Activated CD8-positive, alpha-beta memory T cell treated with anti-CD3 and anti-CD28 coated beads, Interleukin-2, amount 50 U/mL, for 24 hours (primary cell): ENCODE measurements around the gene BTD.
"Not testable (repeated sequence)": the region's sequence is repeated elsewhere in the genome, so short reads cannot be mapped to it uniquely, and the experiment has no call there.

Experiments
- DNase-seq: peaks from one replicate; pipeline ENCODE4 v3.0.0-alpha.2; 2020; ENCODE audit errors: extremely low read depth

The BTD gene

GRCh38 chr3:15602816-15603215 lies 1.3 kb downstream of the BTD start:
- not testable (repeated sequence) for DNase-seq

GRCh38 chr3:15604584-15604983 lies 3.0 kb downstream of the BTD start:
- DNase-seq: not testable (repeated sequence)

- no peak for DNase-seq
These were observed 4.9 kb downstream of the BTD start for GRCh38 chr3:15606434-15606891.

GRCh38 chr3:15610082-15610759 lies 8.7 kb downstream of the BTD start:
- DNase-seq: no peak

GRCh38 chr3:15611018-15611417 lies 9.5 kb downstream of the BTD start:
- no peak for DNase-seq

- no peak for DNase-seq
These were observed 10.5 kb downstream of the BTD start for GRCh38 chr3:15612001-15612400.

GRCh38 chr3:15614958-15615357 lies 13.4 kb downstream of the BTD start:
- DNase-seq: no peak

- DNase-seq: no peak
These were observed 14.5 kb downstream of the BTD start for GRCh38 chr3:15616053-15616452.

GRCh38 chr3:15619659-15620464 lies 18.3 kb downstream of the BTD start:
- not testable (repeated sequence) for DNase-seq

- DNase-seq: no peak
These were observed 22.2 kb downstream of the BTD start for GRCh38 chr3:15623535-15624440.

GRCh38 chr3:15628967-15629366 lies 27.4 kb downstream of the BTD start:
- DNase-seq: no peak

- DNase-seq: peak; percentile 41
These were observed 28.5 kb downstream of the BTD start for GRCh38 chr3:15629860-15630597.

GRCh38 chr3:15630646-15631350 lies 29.3 kb downstream of the BTD start:
- DNase-seq: no peak

- DNase-seq: no peak
These were observed 30.1 kb downstream of the BTD start for GRCh38 chr3:15631426-15632211.

GRCh38 chr3:15632212-15632580 lies 30.7 kb downstream of the BTD start:
- no peak for DNase-seq

- no peak for DNase-seq
These were observed 31.6 kb downstream of the BTD start for GRCh38 chr3:15633159-15633558.

- no peak for DNase-seq
These were observed 32.4 kb downstream of the BTD start for GRCh38 chr3:15633766-15634598.

GRCh38 chr3:15634671-15635070 lies 33.1 kb downstream of the BTD start:
- no peak for DNase-seq

GRCh38 chr3:15635121-15635661 lies 33.6 kb downstream of the BTD start:
- DNase-seq: no peak
